Neural cell (in vitro differentiated cells): ENCODE measurements around the gene SHISA9. TPM values are rescaled to one million over a fixed set of nuclear protein-coding genes. Genes with fewer than 3 reads are reported as not detected.

Experiments
- H2AFZ ChIP-seq: fragments of 200-600, 300-800 bp; sonication (generic), shearing (Covaris generic); 2 replicates; pipeline ENCODE4 v1.6.0; 2014; ENCODE audit warnings: low read depth, mild to moderate bottlenecking, antibody characterized with exemption, low read length, moderate library complexity
- H3F3A ChIP-seq: fragments of 200-600 bp; shearing (Covaris generic); 2 replicates; pipeline ENCODE4 v1.6.1; 2016; ENCODE audit warnings: mild to moderate bottlenecking, moderate library complexity, mixed read lengths, antibody characterized with exemption, low read length; ENCODE audit not compliant: insufficient read depth, poor library complexity, severe bottlenecking
- H3K27ac ChIP-seq: fragments of 200-600, 300-800 bp; sonication (generic), shearing (Covaris generic); 2 replicates; pipeline ENCODE4 v1.5.1; 2014; ENCODE audit warnings: mild to moderate bottlenecking, low read length, moderate library complexity
- H3K27me3 ChIP-seq: fragments of 300-800, 200-600 bp; sonication (generic), shearing (Covaris generic); 2 replicates; pipeline ENCODE4 v1.6.0; 2014; ENCODE audit warnings: mild to moderate bottlenecking, low read depth, low read length, moderate library complexity; ENCODE audit not compliant: insufficient read depth
- H3K36me3 ChIP-seq: fragments of 300-800, 200-600 bp; sonication (generic), shearing (Covaris generic); 2 replicates; pipeline ENCODE4 v1.5.1; 2014; ENCODE audit warnings: mild to moderate bottlenecking, antibody characterized with exemption, low read length, moderate library complexity; ENCODE audit not compliant: insufficient read depth
- H3K4me2 ChIP-seq: fragments of 300-800, 200-600 bp; sonication (generic), shearing (Covaris generic); 2 replicates; pipeline ENCODE4 v1.6.0; 2014; ENCODE audit warnings: mild to moderate bottlenecking, low read length
- H3K4me3 ChIP-seq: fragments of 300-800, 200-600 bp; sonication (generic), shearing (Covaris generic); 2 replicates; pipeline ENCODE4 v1.5.1; 2014; ENCODE audit warnings: mild to moderate bottlenecking, low read length, moderate library complexity
- H3K79me2 ChIP-seq: fragments of 200-600 bp; shearing (Covaris generic); replicated peaks from 2 replicates; pipeline ENCODE4 v1.6.0; 2014; ENCODE audit warnings: mild to moderate bottlenecking, low read length, moderate library complexity; ENCODE audit not compliant: insufficient read depth
- H3K9ac ChIP-seq: fragments of 300-800, 200-600 bp; sonication (generic), shearing (Covaris generic); 2 replicates; pipeline ENCODE4 v1.6.1; 2016; ENCODE audit warnings: mild to moderate bottlenecking, low read length, mixed read lengths
- H3K9me2 ChIP-seq: fragments of 200-600 bp; shearing (Covaris generic); 2 replicates; pipeline ENCODE4 v1.6.1; 2016; ENCODE audit warnings: mild to moderate bottlenecking, low read length, mixed read lengths; ENCODE audit not compliant: insufficient read depth
- H3K9me3 ChIP-seq: fragments of 200-600, 300-800 bp; sonication (generic), shearing (Covaris generic); 2 replicates; pipeline ENCODE4 v1.6.1; 2016; ENCODE audit warnings: mild to moderate bottlenecking, mixed run types, low read length, moderate library complexity, mixed read lengths
- H4K20me1 ChIP-seq: fragments of 200-600 bp; shearing (Covaris generic); 2 replicates; pipeline ENCODE4 v1.6.1; 2016; ENCODE audit warnings: mild to moderate bottlenecking, mixed run types; ENCODE audit not compliant: insufficient read depth
- EP300 ChIP-seq: fragments of 450-650 bp; conservative IDR thresholded peaks from 2 replicates; pipeline ENCODE4 v1.6.1; 2014; ENCODE audit warnings: antibody characterized with exemption, mild to moderate bottlenecking, moderate library complexity; ENCODE audit not compliant: poor library complexity, severe bottlenecking
- EZH2 ChIP-seq: fragments of 200-600, 300-800 bp; shearing (Covaris generic), sonication (generic); IDR thresholded peaks from 2 replicates; pipeline ENCODE4 v1.6.1; 2014; ENCODE audit warnings: antibody characterized with exemption, low read length, borderline replicate concordance, mild to moderate bottlenecking; ENCODE audit not compliant: insufficient read depth, poor library complexity, severe bottlenecking
- MXI1 ChIP-seq: fragments of 450-650 bp; conservative IDR thresholded peaks from 2 replicates; pipeline ENCODE4 v1.6.1; 2014; ENCODE audit warnings: antibody characterized with exemption, mild to moderate bottlenecking; ENCODE audit not compliant: poor library complexity, severe bottlenecking
- POLR2AphosphoS5 ChIP-seq: IDR thresholded peaks from 2 replicates; pipeline ENCODE4 v1.6.1; 2012
- RAD21 ChIP-seq: fragments of 450-650 bp; conservative IDR thresholded peaks from 2 replicates; pipeline ENCODE4 v1.6.1; 2014; ENCODE audit warnings: antibody characterized with exemption, mild to moderate bottlenecking, moderate library complexity
- REST ChIP-seq: IDR thresholded peaks from 2 replicates; pipeline ENCODE4 v1.6.1; 2012; ENCODE audit warnings: borderline replicate concordance
- SMC3 ChIP-seq: fragments of 450-650 bp; conservative IDR thresholded peaks from 2 replicates; pipeline ENCODE4 v1.6.1; 2014; ENCODE audit warnings: antibody characterized with exemption, mild to moderate bottlenecking, moderate library complexity; ENCODE audit not compliant: poor library complexity
- TAF1 ChIP-seq: IDR thresholded peaks from 2 replicates; pipeline ENCODE4 v1.6.1; 2012; ENCODE audit warnings: low read depth
- polyA plus RNA-seq: library from polyadenylated mRNA; depleted of rRNA; stranded (reverse); fragments of >200 nt; gene quantifications from 2 replicates; pipeline ENCODE4 v1.2.3, GENCODE V29; 2014
- TF ChIP-seq, protein P1 (sequence below): fragments of 450-650 bp; IDR thresholded peaks from 2 replicates; pipeline ENCODE4 v1.5.1; 2014; ENCODE audit warnings: antibody characterized with exemption, mild to moderate bottlenecking, moderate library complexity; ENCODE audit not compliant: poor library complexity, severe bottlenecking

The SHISA9 gene
- polyA plus RNA-seq, 1 donor from 2014 or later, result 2.0 TPM

- H3K27me3 ChIP-seq, result no peaks in the 10 kb centered on the region
- H2AFZ ChIP-seq, result no peak overlapping the region
- H3K4me3 ChIP-seq, result no peak overlapping the region
- H3K36me3 ChIP-seq, result no peaks in the 10 kb centered on the region
- TF ChIP-seq SMC3 (no peak), MXI1 (no peak), EZH2 (no peak), REST (no peak), TAF1 (no peak), POLR2AphosphoS5 (no peak)
- TF ChIP-seq, protein P1, sequence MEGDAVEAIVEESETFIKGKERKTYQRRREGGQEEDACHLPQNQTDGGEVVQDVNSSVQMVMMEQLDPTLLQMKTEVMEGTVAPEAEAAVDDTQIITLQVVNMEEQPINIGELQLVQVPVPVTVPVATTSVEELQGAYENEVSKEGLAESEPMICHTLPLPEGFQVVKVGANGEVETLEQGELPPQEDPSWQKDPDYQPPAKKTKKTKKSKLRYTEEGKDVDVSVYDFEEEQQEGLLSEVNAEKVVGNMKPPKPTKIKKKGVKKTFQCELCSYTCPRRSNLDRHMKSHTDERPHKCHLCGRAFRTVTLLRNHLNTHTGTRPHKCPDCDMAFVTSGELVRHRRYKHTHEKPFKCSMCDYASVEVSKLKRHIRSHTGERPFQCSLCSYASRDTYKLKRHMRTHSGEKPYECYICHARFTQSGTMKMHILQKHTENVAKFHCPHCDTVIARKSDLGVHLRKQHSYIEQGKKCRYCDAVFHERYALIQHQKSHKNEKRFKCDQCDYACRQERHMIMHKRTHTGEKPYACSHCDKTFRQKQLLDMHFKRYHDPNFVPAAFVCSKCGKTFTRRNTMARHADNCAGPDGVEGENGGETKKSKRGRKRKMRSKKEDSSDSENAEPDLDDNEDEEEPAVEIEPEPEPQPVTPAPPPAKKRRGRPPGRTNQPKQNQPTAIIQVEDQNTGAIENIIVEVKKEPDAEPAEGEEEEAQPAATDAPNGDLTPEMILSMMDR, result no peak
- no peaks in the 10 kb centered on the region for H3F3A ChIP-seq
- H3K79me2 ChIP-seq, result no peaks in the 10 kb centered on the region
- H3K9ac ChIP-seq, result no peak overlapping the region
- H3K27ac ChIP-seq, result no peak overlapping the region
- no peak overlapping the region for H3K4me2 ChIP-seq
- H3K9me3 ChIP-seq, result peaks cover 8% of the 10 kb centered on the region
- H3K9me2 ChIP-seq, result no peaks in the 10 kb centered on the region
- no peaks in the 10 kb centered on the region for H4K20me1 ChIP-seq
Observed at GRCh38 chr16:13186813-13187212, 285.4 kb downstream of the SHISA9 start.

DNA sequence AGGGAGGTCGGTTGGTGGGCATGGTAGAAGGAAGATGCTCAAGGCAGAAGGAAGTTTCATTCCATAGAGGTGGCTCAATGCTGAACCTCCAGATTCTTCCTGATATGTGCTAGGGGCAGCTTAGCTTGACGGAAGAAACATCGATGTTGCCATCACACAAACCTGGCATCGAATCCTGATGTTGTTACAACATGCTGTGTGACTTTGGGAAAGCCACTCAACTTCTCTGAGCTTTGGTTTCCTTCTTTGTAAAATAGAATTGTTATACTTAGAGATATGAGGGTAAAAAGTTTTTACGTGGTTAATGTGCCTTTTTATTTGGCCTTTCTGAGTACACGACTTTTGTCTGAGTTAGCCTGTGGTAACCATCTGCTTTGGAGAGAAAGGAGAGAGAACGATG, 287.9 kb downstream of the SHISA9 start:
- no peaks in the 10 kb centered on the region for H3K36me3 ChIP-seq
- H3K9me2 ChIP-seq, result no peaks in the 10 kb centered on the region
- H3K4me3 ChIP-seq, result no peak overlapping the region
- H3K4me2 ChIP-seq, result no peak overlapping the region
- H3K27ac ChIP-seq, result no peak overlapping the region
- no peaks in the 10 kb centered on the region for H3F3A ChIP-seq
- no peaks in the 10 kb centered on the region for H3K79me2 ChIP-seq
- H4K20me1 ChIP-seq, result no peaks in the 10 kb centered on the region
- no peaks in the 10 kb centered on the region for H3K27me3 ChIP-seq
- H3K9ac ChIP-seq, result no peak overlapping the region
- TF ChIP-seq EP300 (no peak), SMC3 (no peak), REST (no peak), RAD21 (no peak), POLR2AphosphoS5 (no peak), TAF1 (no peak), EZH2 (no peak), MXI1 (no peak)
- TF ChIP-seq, protein P1, result no peak
- H3K9me3 ChIP-seq, result no peaks in the 10 kb centered on the region
- no peak overlapping the region for H2AFZ ChIP-seq
